ENCODE data around the gene VGF.

VGF gene

GRCh38 chr7:101163279-101164070 lies 1.9 kb downstream of the VGF start (continued):
- TF ChIP-seq ZBTB8A (tag by site-specific recombination; IDR thresholded peaks at IDR 0.05) (peak; percentile 53), ZSCAN23 (tag by site-specific recombination; IDR thresholded peaks at IDR 0.05) (0 out of 2 replicates have a peak, but pooled peaks have one; percentile 38), PRDM4 (tag by site-specific recombination; IDR thresholded peaks at IDR 0.05) (no peak), OVOL3 (tag by site-specific recombination; IDR thresholded peaks at IDR 0.05) (no peak), SALL2 (tag by site-specific recombination; IDR thresholded peaks at IDR 0.05; ENCODE audit: borderline replicate concordance) (no peak), ZNF155 (tag by site-specific recombination; IDR thresholded peaks at IDR 0.05) (no peak), ZIC2 (tag by site-specific recombination; IDR thresholded peaks at IDR 0.05) (peak; percentile 49; the same call in 1 of the 2 replicates), ZNF596 (tag by site-specific recombination; IDR thresholded peaks at IDR 0.05) (no peak), ZNF785 (tag by site-specific recombination; IDR thresholded peaks at IDR 0.05) (peak; percentile 62; the same call in 1 of the 2 replicates), ZNF341 (tag by site-specific recombination; IDR thresholded peaks at IDR 0.05; ENCODE audit: low read depth) (no peak; the same call in none of the 2 replicates), ZNF791 (tag by site-specific recombination; IDR thresholded peaks at IDR 0.05) (no peak), ZFP69B (tag by site-specific recombination; IDR thresholded peaks at IDR 0.05) (no peak; the same call in 1 of the 2 replicates), ZNF169 (tag by site-specific recombination; IDR thresholded peaks at IDR 0.05) (no peak), ZNF701 (tag by site-specific recombination; IDR thresholded peaks at IDR 0.05) (peak; percentile 58; the same call in 1 of the 2 replicates), ZNF561 (tag by site-specific recombination; IDR thresholded peaks at IDR 0.05; ENCODE audit: borderline replicate concordance) (peak; percentile 57; the same call in 1 of the 2 replicates), SP3 (tag by site-specific recombination; IDR thresholded peaks at IDR 0.05) (peak; percentile 97), KLF8 (tag by site-specific recombination; IDR thresholded peaks at IDR 0.05) (peak; percentile 93), ZNF654 (tag by site-specific recombination; IDR thresholded peaks at IDR 0.05; ENCODE audit: low read depth) (no peak), ZNF626 (tag by site-specific recombination; IDR thresholded peaks at IDR 0.05) (no peak), ZNF473 (tag by site-specific recombination; IDR thresholded peaks at IDR 0.05) (no peak), ZBTB26 (tag by site-specific recombination; optimal IDR thresholded peaks at IDR 0.05) (peak; percentile 88), ZBTB1 (tag by site-specific recombination; IDR thresholded peaks at IDR 0.05) (no peak), ZNF114 (tag by site-specific recombination; IDR thresholded peaks at IDR 0.05) (no peak)
- TF ChIP-seq, protein P1, sequence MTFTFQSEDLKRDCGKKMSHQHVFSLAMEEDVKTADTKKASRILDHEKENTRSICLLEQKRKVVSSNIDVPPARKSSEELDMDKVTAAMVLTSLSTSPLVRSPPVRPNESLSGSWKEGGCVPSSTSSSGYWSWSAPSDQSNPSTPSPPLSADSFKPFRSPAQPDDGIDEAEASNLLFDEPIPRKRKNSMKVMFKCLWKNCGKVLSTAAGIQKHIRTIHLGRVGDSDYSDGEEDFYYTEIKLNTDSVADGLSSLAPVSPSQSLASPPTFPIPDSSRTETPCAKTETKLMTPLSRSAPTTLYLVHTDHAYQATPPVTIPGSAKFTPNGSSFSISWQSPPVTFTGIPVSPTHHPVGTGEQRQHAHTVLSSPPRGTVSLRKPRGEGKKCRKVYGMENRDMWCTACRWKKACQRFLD (tag by site-specific recombination; IDR thresholded peaks at IDR 0.05), result no peak
- TF ChIP-seq, protein P2, sequence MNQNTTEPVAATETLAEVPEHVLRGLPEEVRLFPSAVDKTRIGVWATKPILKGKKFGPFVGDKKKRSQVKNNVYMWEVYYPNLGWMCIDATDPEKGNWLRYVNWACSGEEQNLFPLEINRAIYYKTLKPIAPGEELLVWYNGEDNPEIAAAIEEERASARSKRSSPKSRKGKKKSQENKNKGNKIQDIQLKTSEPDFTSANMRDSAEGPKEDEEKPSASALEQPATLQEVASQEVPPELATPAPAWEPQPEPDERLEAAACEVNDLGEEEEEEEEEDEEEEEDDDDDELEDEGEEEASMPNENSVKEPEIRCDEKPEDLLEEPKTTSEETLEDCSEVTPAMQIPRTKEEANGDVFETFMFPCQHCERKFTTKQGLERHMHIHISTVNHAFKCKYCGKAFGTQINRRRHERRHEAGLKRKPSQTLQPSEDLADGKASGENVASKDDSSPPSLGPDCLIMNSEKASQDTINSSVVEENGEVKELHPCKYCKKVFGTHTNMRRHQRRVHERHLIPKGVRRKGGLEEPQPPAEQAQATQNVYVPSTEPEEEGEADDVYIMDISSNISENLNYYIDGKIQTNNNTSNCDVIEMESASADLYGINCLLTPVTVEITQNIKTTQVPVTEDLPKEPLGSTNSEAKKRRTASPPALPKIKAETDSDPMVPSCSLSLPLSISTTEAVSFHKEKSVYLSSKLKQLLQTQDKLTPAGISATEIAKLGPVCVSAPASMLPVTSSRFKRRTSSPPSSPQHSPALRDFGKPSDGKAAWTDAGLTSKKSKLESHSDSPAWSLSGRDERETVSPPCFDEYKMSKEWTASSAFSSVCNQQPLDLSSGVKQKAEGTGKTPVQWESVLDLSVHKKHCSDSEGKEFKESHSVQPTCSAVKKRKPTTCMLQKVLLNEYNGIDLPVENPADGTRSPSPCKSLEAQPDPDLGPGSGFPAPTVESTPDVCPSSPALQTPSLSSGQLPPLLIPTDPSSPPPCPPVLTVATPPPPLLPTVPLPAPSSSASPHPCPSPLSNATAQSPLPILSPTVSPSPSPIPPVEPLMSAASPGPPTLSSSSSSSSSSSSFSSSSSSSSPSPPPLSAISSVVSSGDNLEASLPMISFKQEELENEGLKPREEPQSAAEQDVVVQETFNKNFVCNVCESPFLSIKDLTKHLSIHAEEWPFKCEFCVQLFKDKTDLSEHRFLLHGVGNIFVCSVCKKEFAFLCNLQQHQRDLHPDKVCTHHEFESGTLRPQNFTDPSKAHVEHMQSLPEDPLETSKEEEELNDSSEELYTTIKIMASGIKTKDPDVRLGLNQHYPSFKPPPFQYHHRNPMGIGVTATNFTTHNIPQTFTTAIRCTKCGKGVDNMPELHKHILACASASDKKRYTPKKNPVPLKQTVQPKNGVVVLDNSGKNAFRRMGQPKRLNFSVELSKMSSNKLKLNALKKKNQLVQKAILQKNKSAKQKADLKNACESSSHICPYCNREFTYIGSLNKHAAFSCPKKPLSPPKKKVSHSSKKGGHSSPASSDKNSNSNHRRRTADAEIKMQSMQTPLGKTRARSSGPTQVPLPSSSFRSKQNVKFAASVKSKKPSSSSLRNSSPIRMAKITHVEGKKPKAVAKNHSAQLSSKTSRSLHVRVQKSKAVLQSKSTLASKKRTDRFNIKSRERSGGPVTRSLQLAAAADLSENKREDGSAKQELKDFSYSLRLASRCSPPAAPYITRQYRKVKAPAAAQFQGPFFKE (tag by site-specific recombination; IDR thresholded peaks at IDR 0.05; ENCODE audit: borderline replicate concordance), result no peak
- TF ChIP-seq, protein P3, sequence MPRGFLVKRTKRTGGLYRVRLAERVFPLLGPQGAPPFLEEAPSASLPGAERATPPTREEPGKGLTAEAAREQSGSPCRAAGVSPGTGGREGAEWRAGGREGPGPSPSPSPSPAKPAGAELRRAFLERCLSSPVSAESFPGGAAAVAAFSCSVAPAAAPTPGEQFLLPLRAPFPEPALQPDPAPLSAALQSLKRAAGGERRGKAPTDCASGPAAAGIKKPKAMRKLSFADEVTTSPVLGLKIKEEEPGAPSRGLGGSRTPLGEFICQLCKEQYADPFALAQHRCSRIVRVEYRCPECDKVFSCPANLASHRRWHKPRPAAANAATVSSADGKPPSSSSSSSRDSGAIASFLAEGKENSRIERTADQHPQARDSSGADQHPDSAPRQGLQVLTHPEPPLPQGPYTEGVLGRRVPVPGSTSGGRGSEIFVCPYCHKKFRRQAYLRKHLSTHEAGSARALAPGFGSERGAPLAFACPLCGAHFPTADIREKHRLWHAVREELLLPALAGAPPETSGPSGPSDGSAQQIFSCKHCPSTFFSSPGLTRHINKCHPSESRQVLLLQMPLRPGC (tag by site-specific recombination; IDR thresholded peaks at IDR 0.05), result peak; percentile 54; the same call in 1 of the 2 replicates

Measured in HEK293 (cell line).